GM12878 (cell line): ENCODE results near the gene OR11A1. TPM values are rescaled to one million over a fixed set of nuclear protein-coding genes. Genes with fewer than 3 reads are reported as not detected.

Experiments
- ATAC-seq: fragments of 200-7000 bp; cut with Tn5 transposase; 3 replicates; pipeline ENCODE4 v1.9.1; 2020; ENCODE audit warnings: mild to moderate bottlenecking, moderate library complexity
- BruUV-seq: library from RNA; stranded (reverse); fragments of 400-500 nt; replicated peaks from 2 replicates; lab custom pipeline; 2021; lab: Mats Ljungman, UMichigan
- CTCF ChIA-PET: fragments of 300-600 bp; sonication (Branson Sonifier 250); formaldehyde crosslinking; extraction: SDS; loops from one replicate; lab custom pipeline; 2021; ENCODE audit warnings: inconsistent platforms; lab: Yijun Ruan, JAX
- POLR2A ChIA-PET: fragments of 350-600 bp; formaldehyde crosslinking; extraction: SDS; loops from one replicate; lab custom pipeline; 2021; ENCODE audit warnings: inconsistent platforms; lab: Charles Lee
- RAD21 ChIA-PET: fragments of 300-600 bp; sonication (Branson Sonifier 250); formaldehyde crosslinking; loops from one replicate; lab custom pipeline; 2023; ENCODE audit warnings: antibody characterized with exemption; ENCODE audit not compliant: unreplicated experiment; lab: Charles Lee
- SMC1A ChIA-PET: fragments of 300-600 bp; sonication (Branson Sonifier 250); formaldehyde crosslinking; loops from one replicate; lab custom pipeline; 2023; ENCODE audit not compliant: unreplicated experiment, uncharacterized antibody; lab: Charles Lee
- DNase-seq: peaks from one replicate; pipeline ENCODE4 v3.0.0-alpha.2; 2011; ENCODE audit warnings: low read depth, low spot score
- FAIRE-seq: peaks from 3 replicates; lab custom pipeline; 2011; peaks lifted over from hg19 to GRCh38; lab: Jason Lieb, UNC
- H2AFZ ChIP-seq: 2 replicates; pipeline ENCODE4 v1.6.0; 2011; ENCODE audit warnings: low read depth, low read length, control low read depth; ENCODE audit not compliant: control insufficient read depth
- H3K27ac ChIP-seq: 2 replicates; pipeline ENCODE4 v1.5.1; 2011; ENCODE audit warnings: control low read depth; ENCODE audit not compliant: control insufficient read depth, insufficient read depth
- H3K27me3 ChIP-seq, 2 experiments: replicated peaks in 1 of 2; 2 replicates each; pipeline versions ENCODE4 v1.6.0 to v1.6.1; 2011; ENCODE audit warnings: low read length in 1 of 2; ENCODE audit not compliant: control insufficient read depth in 2 of 2, insufficient read depth in 2 of 2
- H3K36me3 ChIP-seq, 2 experiments: 2 replicates each; pipeline ENCODE4 v1.5.1; 2011; ENCODE audit warnings: low read length in 1 of 2; ENCODE audit not compliant: control insufficient read depth in 2 of 2, insufficient read depth in 2 of 2
- H3K4me1 ChIP-seq: 2 replicates; pipeline ENCODE4 v1.6.1; 2011; ENCODE audit warnings: mild to moderate bottlenecking, low read length, moderate library complexity, mixed read lengths; ENCODE audit not compliant: control insufficient read depth, insufficient read depth
- H3K4me2 ChIP-seq: 2 replicates; pipeline ENCODE4 v1.6.0; 2011; ENCODE audit warnings: control low read depth; ENCODE audit not compliant: control insufficient read depth, insufficient read depth
- H3K4me3 ChIP-seq: fragments of 200-600 bp; sonication (generic); 2 replicates; pipeline ENCODE4 v1.5.1; 2016
- H3K79me2 ChIP-seq: 2 replicates; pipeline ENCODE4 v1.6.0; 2011; ENCODE audit warnings: low read length; ENCODE audit not compliant: control insufficient read depth, insufficient read depth
- H3K9ac ChIP-seq: 2 replicates; pipeline ENCODE4 v1.8.0; 2011; ENCODE audit warnings: low read length, control low read depth, mixed read lengths; ENCODE audit not compliant: control insufficient read depth, insufficient read depth
- H3K9me3 ChIP-seq: replicated peaks from 3 replicates; pipeline ENCODE4 v1.5.1; 2011; ENCODE audit warnings: mild to moderate bottlenecking, low read length; ENCODE audit not compliant: control insufficient read depth, insufficient read depth
- H4K20me1 ChIP-seq: 2 replicates; pipeline ENCODE4 v1.6.0; 2011; ENCODE audit not compliant: control insufficient read depth, insufficient read depth
- ASH2L ChIP-seq: fragments of 300-600, 200-600 bp; sonication (generic); IDR thresholded peaks from 2 replicates; pipeline ENCODE4 v1.6.1; 2017; ENCODE audit warnings: low read depth, mild to moderate bottlenecking, borderline replicate concordance
- CBX5 ChIP-seq: sonication (generic); IDR thresholded peaks from 2 replicates; pipeline ENCODE4 v1.6.1; 2016; ENCODE audit warnings: low read depth, moderate library complexity, mild to moderate bottlenecking, inconsistent platforms
- CHD4 ChIP-seq: fragments of 200-600 bp; sonication (generic); IDR thresholded peaks from 2 replicates; pipeline ENCODE4 v1.6.1; 2016; ENCODE audit warnings: mild to moderate bottlenecking
- EGR1 ChIP-seq, 2 experiments: IDR thresholded peaks; 1 replicate in 1 of 2; 2 replicates in 1 of 2; pipeline ENCODE4 v1.6.1; 2011 to 2012; ENCODE audit warnings: low read depth in 2 of 2, low read length in 2 of 2, borderline replicate concordance in 1 of 2, mild to moderate bottlenecking in 1 of 2, moderate library complexity in 1 of 2
- ETV6 ChIP-seq, 2 experiments: fragments of 450-650 bp in 1 of 2; IDR thresholded peaks in 1 of 2; conservative IDR thresholded peaks in 1 of 2; 2 replicates each; pipeline ENCODE4 v1.6.1; 2014; ENCODE audit warnings: antibody characterized with exemption in 1 of 2, borderline replicate concordance in 1 of 2, low read depth in 1 of 2, mild to moderate bottlenecking in 1 of 2, moderate library complexity in 1 of 2
- KLF5 ChIP-seq: fragments of 450-650 bp; IDR thresholded peaks from 2 replicates; pipeline ENCODE4 v1.6.1; 2014; ENCODE audit warnings: mild to moderate bottlenecking; ENCODE audit not compliant: partially characterized antibody
- MEF2B ChIP-seq: fragments of 450-650 bp; IDR thresholded peaks from 2 replicates; pipeline ENCODE4 v1.6.1; 2018; ENCODE audit warnings: mild to moderate bottlenecking, moderate library complexity; ENCODE audit not compliant: partially characterized antibody, poor library complexity, severe bottlenecking
- MYC ChIP-seq: IDR thresholded peaks from 2 replicates; pipeline ENCODE4 v1.6.1; 2011; ENCODE audit warnings: mild to moderate bottlenecking, low read length, moderate library complexity, inconsistent platforms; ENCODE audit not compliant: insufficient read depth, insufficient replicate concordance, insufficient read length, severe bottlenecking
- NFYA ChIP-seq: IDR thresholded peaks from 2 replicates; pipeline ENCODE4 v1.6.1; 2011; ENCODE audit warnings: low read depth, mild to moderate bottlenecking, low read length, improper control_type of control experiment, borderline replicate concordance
- NFYB ChIP-seq: IDR thresholded peaks from 2 replicates; pipeline ENCODE4 v1.6.1; 2011; ENCODE audit warnings: low read depth, mild to moderate bottlenecking, low read length, improper control_type of control experiment, moderate library complexity; ENCODE audit not compliant: insufficient read depth
- NR2F1 ChIP-seq: fragments of 450-650 bp; conservative IDR thresholded peaks from 2 replicates; pipeline ENCODE4 v1.6.1; 2017; ENCODE audit warnings: mild to moderate bottlenecking
- PBX3 ChIP-seq: IDR thresholded peaks from 2 replicates; pipeline ENCODE4 v1.6.1; 2011; ENCODE audit warnings: mild to moderate bottlenecking, low read depth, low read length, moderate library complexity; ENCODE audit not compliant: insufficient replicate concordance
- SRF ChIP-seq, 2 experiments: IDR thresholded peaks; 2 replicates each; pipeline ENCODE4 v1.6.1; 2011; ENCODE audit warnings: low read depth in 2 of 2, low read length in 2 of 2, mild to moderate bottlenecking in 1 of 2, moderate library complexity in 1 of 2
- SUPT20H ChIP-seq: IDR thresholded peaks from 2 replicates; pipeline ENCODE4 v1.6.1; 2011; ENCODE audit warnings: low read depth, mild to moderate bottlenecking, low read length, moderate library complexity, borderline replicate concordance; ENCODE audit not compliant: control insufficient read depth
- SUZ12 ChIP-seq: fragments of 200-600 bp; sonication (generic); IDR thresholded peaks from one replicate; pipeline ENCODE4 v1.6.1; 2018; ENCODE audit warnings: antibody characterized with exemption, mild to moderate bottlenecking; ENCODE audit not compliant: unreplicated experiment
- TCF12 ChIP-seq: IDR thresholded peaks from 2 replicates; pipeline ENCODE4 v1.6.1; 2011; ENCODE audit warnings: low read depth, mild to moderate bottlenecking, low read length
- WGBS: methylation state at CpG from one replicate; pipeline ENCODE4 v1.1.6; 2016; ENCODE audit warnings: low lambda C conversion rate; ENCODE audit not compliant: insufficient replicate concordance, insufficient coverage; ENCODE audit errors: missing lambda C conversion rate; 5-methylcytosine and 5-hydroxymethylcytosine counted together
- in situ Hi-C: fragments of 300-500 bp; cut with MboI; formaldehyde crosslinking; loops from 9 replicates; pipeline ENCODE4 v1.14.3; 2018; ENCODE audit warnings: mixed read lengths
- intact Hi-C: fragments of 100-400 bp; cut with micrococcal nuclease; formaldehyde crosslinking; loops from one replicate; pipeline ENCODE4 v1.14.2; 2022; ENCODE audit not compliant: unreplicated experiment
- polyA plus RNA-seq, 11 experiments: library from polyadenylated mRNA; depleted of rRNA in 4 of 11; unstranded in 6 of 11; stranded (reverse) in 5 of 11; fragments of >200 nt; fragmentation: Nextera tagmentation in 4 of 11; fragmentation: Illumina TruSeq in 1 of 11; extraction: Ambion mirVana in 4 of 11; extraction: Trizol in 1 of 11; gene quantifications; 1 replicate in 1 of 11; 2 replicates in 10 of 11; pipeline versions ENCODE4 v1.2.1 to v1.2.3, GENCODE V29; 2011 to 2016; ENCODE audit warnings: inconsistent platforms in 2 of 11, missing spikeins in 2 of 11, low read depth in 1 of 11
- total RNA-seq, 4 experiments: library from RNA; depleted of rRNA in 3 of 4; stranded (reverse); fragments of >200 nt in 3 of 4; fragmentation: Illumina TruSeq in 1 of 4; extraction: Trizol in 1 of 4; gene quantifications; 2 replicates each; pipeline versions ENCODE4 v1.2.1 to v1.2.3, GENCODE V29; 2013 to 2021

Gene OR11A1
- total and polyA plus RNA-seq, 10 of the 15 experiments (the other 5 are each of a cell fraction or from before 2014, with no cell fraction given) = not detected

- no peak for TF ChIP-seq EGR1 (IDR thresholded peaks at IDR 0.05; ENCODE audit: borderline replicate concordance in 1 of 2, low read depth in 2 of 2, low read length in 2 of 2)
- no peak for TF ChIP-seq MYC
- TF ChIP-seq SRF (IDR thresholded peaks at IDR 0.05; ENCODE audit: low read depth in 2 of 2, low read length in 2 of 2) = no peak
- no peak for TF ChIP-seq NFYB
- no peak for TF ChIP-seq CHD4
These were observed 4.3 kb upstream of the OR11A1 start (continued) for GRCh38 chr6:29461021-29461814.

- H3K9me3 ChIP-seq = no peaks in the 10 kb centered on the region; the same call in 2 of the 3 replicates
- no peak overlapping the region for H2AFZ ChIP-seq
- SMC1A ChIA-PET = interaction anchor here (0.6 kb wide), 1 partner anchor 570 kb away, joined by 3 read pairs; no protein-coding TSS in a partner anchor
- in situ Hi-C loops = no loop called here
- TF ChIP-seq SUZ12 = no peak
- no peak for TF ChIP-seq SUPT20H
- no peak for TF ChIP-seq ETV6 (conservative IDR thresholded peaks at IDR 0.05 in 1 of 2, IDR thresholded peaks at IDR 0.05 in 1 of 2; ENCODE audit: borderline replicate concordance in 1 of 2, low read depth in 1 of 2)
- TF ChIP-seq TCF12 = no peak
- no peak for TF ChIP-seq KLF5
- TF ChIP-seq PBX3 = no peak
- TF ChIP-seq ASH2L = no peak
- TF ChIP-seq CBX5 = no peak
- no peak for TF ChIP-seq NR2F1
- no peak for TF ChIP-seq MEF2B
- no peak for TF ChIP-seq NFYA
- intact Hi-C loops = no loop called here
- no peak for ATAC-seq
- H3K4me3 ChIP-seq = no peak overlapping the region
- no peaks in the 10 kb centered on the region for H3K36me3 ChIP-seq
- 16% methylated on average over 3 of the region's 3 CpGs for WGBS
- RAD21 ChIA-PET = no interaction called here
- DNase-seq = no peak
- H3K4me2 ChIP-seq = no peak overlapping the region
- FAIRE-seq = no peak
- no peaks in the 10 kb centered on the region for H3K4me1 ChIP-seq
- BruUV-seq = no TSS peak
- POLR2A ChIA-PET = no interaction called here
- no peaks in the 10 kb centered on the region for H4K20me1 ChIP-seq
- H3K79me2 ChIP-seq = no peaks in the 10 kb centered on the region
- CTCF ChIA-PET = interaction anchor here (1.1 kb wide), 1 partner anchor 59 kb away, joined by 3 read pairs; no protein-coding TSS in a partner anchor
- H3K27ac ChIP-seq = no peak overlapping the region
- no peaks in the 10 kb centered on the region for H3K27me3 ChIP-seq
- H3K9ac ChIP-seq = no peak overlapping the region
These were observed 5.2 kb downstream of the OR11A1 start for GRCh38 chr6:29451471-29452193.
